Measurements from ENCODE around the gene GJB3.

DNA sequence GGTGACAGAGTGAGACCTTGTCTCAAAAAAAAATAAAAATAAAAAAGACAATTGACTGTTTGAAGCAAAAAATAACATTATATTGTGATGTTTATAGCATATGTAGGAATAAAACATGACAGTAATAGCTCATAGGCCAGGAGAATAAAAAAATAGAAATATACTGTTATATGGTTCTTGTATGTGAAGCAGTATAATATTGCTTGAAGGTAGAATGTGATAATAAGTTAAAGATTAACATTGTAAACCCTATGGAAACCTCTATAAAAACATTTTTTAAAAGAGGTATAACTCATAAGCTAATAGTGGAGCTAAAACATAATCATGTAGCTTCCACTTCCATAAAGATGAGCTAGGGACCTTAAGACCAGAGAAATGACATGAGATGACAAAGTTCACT, 35.3 kb downstream of the GJB3 start:
- TF ChIP-seq, protein P1, sequence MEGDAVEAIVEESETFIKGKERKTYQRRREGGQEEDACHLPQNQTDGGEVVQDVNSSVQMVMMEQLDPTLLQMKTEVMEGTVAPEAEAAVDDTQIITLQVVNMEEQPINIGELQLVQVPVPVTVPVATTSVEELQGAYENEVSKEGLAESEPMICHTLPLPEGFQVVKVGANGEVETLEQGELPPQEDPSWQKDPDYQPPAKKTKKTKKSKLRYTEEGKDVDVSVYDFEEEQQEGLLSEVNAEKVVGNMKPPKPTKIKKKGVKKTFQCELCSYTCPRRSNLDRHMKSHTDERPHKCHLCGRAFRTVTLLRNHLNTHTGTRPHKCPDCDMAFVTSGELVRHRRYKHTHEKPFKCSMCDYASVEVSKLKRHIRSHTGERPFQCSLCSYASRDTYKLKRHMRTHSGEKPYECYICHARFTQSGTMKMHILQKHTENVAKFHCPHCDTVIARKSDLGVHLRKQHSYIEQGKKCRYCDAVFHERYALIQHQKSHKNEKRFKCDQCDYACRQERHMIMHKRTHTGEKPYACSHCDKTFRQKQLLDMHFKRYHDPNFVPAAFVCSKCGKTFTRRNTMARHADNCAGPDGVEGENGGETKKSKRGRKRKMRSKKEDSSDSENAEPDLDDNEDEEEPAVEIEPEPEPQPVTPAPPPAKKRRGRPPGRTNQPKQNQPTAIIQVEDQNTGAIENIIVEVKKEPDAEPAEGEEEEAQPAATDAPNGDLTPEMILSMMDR (conservative IDR thresholded peaks at IDR 0.05; ENCODE audit: low read depth, low read length), result no peak
- no peak for TF ChIP-seq EZH2 (IDR thresholded peaks at IDR 0.05; ENCODE audit: low read length, unreplicated experiment)

Measured in PC-3 (cell line).